ENCODE data around the gene COL8A2.
"Not testable (repeated sequence)": the region's sequence is repeated elsewhere in the genome, so short reads cannot be mapped to it uniquely, and the experiment has no call there.

GRCh38 chr1:36158827-36159252 is 33.8 kb upstream of the COL8A2 start:
- not testable (repeated sequence) for TF ChIP-seq EZH2 (IDR thresholded peaks at IDR 0.05; ENCODE audit: insufficient read depth, poor library complexity, severe bottlenecking); EZH2phosphoT487 (IDR thresholded peaks at IDR 0.05; ENCODE audit: insufficient read depth, low read depth)
